Adrenal gland (tissue), 12 donors: Measurements from ENCODE around the gene SFMBT1. TPM values are rescaled to one million over a fixed set of nuclear protein-coding genes. Genes with fewer than 3 reads are reported as not detected.

Experiments used
- DNase-seq, 7 donors: peaks; one replicate each; pipeline ENCODE4 v3.0.0-alpha.2; 2019 to 2020
- H3K27ac ChIP-seq, 5 donors: fragments of 200-600 bp; sonication (generic) in 4 of 5; 1 replicate in 3 of 5; 2 replicates in 2 of 5; pipeline versions ENCODE4 v1.5.1 to v1.8.0; 2016 to 2020; ENCODE audit warnings: mild to moderate bottlenecking in 1 of 5
- H3K27me3 ChIP-seq: fragments of 200-600 bp; 2 replicates; pipeline ENCODE4 v1.8.0; 2021
- H3K36me3 ChIP-seq, 2 donors: fragments of 200-600 bp; replicated peaks in 1 of 2; 1 replicate in 1 of 2; 2 replicates in 1 of 2; pipeline versions ENCODE4 v1.5.1 to v1.8.0; 2018 to 2022
- H3K4me1 ChIP-seq, 2 donors: fragments of 200-600 bp; replicated peaks in 1 of 2; 1 replicate in 1 of 2; 2 replicates in 1 of 2; pipeline versions ENCODE4 v1.5.1 to v1.8.0; 2018 to 2021
- H3K4me3 ChIP-seq, 4 donors: fragments of 200-600 bp; sonication (generic) in 3 of 4; one replicate each; pipeline ENCODE4 v1.5.1; 2016 to 2018
- H3K9me3 ChIP-seq, 3 donors: fragments of 200-600 bp; sonication (generic) in 1 of 3; replicated peaks in 1 of 3; 1 replicate in 2 of 3; 2 replicates in 1 of 3; pipeline versions ENCODE4 v1.5.1 to v1.8.0; 2016 to 2021
- POLR2A ChIP-seq, 2 donors: fragments of 450-650 bp; IDR thresholded peaks; one replicate each; pipeline ENCODE4 v1.6.1; 2017; ENCODE audit warnings: antibody characterized with exemption in 2 of 2, mild to moderate bottlenecking in 2 of 2, moderate library complexity in 1 of 2
- WGBS, 4 donors: extraction: QIAGEN DNeasy Blood & Tissue Kit in 2 of 4; methylation state at CpG; one replicate each; pipeline versions ENCODE4 v1.1.5 to v1.1.7; 2013 to 2017; 5-methylcytosine and 5-hydroxymethylcytosine counted together
- intact Hi-C, 2 donors: fragments of 100-400 bp; cut with DNase I; formaldehyde crosslinking; loops; one replicate each; pipeline versions ENCODE4 v1.14.1 to v1.15.0; 2022 to 2023
- polyA plus RNA-seq, 3 donors: library from polyadenylated mRNA; stranded (reverse); fragments of 200-250 nt in 2 of 3; fragments of 350-450 nt in 1 of 3; fragmentation: Illumina TruSeq in 1 of 3; extraction: RNeasy Lipid Tissue Mini Kit (QIAGEN cat#74804) in 1 of 3; gene quantifications; one replicate each; pipeline ENCODE4 v1.2.3, GENCODE V29; 2013 to 2014
- total RNA-seq, 9 donors: library from RNA; depleted of rRNA in 4 of 9; stranded (reverse); fragments of >200 nt in 4 of 9; fragments of 120-200 nt in 1 of 9; fragmentation: NEBNext Ultra II Directional in 1 of 9; extraction: Animal tissue kit (Norgen Biotek cat#: 25700) in 1 of 9; gene quantifications; one replicate each; pipeline versions ENCODE4 v1.1.0 to v1.2.4, GENCODE V29; 2013 to 2023
- TF ChIP-seq, protein P1 (sequence below), 6 experiments: fragments of 450-650 bp in 4 of 6; fragments of 200-600 bp in 2 of 6; sonication (generic) in 1 of 6; IDR thresholded peaks; 1 replicate in 5 of 6; 2 replicates in 1 of 6; pipeline versions ENCODE4 v1.5.1 to v1.8.0; 2016 to 2021; ENCODE audit warnings: antibody characterized with exemption in 6 of 6, mild to moderate bottlenecking in 2 of 6, moderate library complexity in 1 of 6
- donor health status: healthy with polysubstance abuse.
- donor health status: Bipolar disorder and iron deficiency.
- donor health status: DM: yes; HTN: yes; CAD: no.
- donor health status: DM: no; HTN: no; CAD: no.
- donor health status: DM: no; HTN: no; CAD: no.
- donor health status: DM: yes; HTN: yes; CAD: no.

Gene SFMBT1
- total and polyA plus RNA-seq, 12 donors: 2.1 to 14.8 (median 8.3) TPM

DNA sequence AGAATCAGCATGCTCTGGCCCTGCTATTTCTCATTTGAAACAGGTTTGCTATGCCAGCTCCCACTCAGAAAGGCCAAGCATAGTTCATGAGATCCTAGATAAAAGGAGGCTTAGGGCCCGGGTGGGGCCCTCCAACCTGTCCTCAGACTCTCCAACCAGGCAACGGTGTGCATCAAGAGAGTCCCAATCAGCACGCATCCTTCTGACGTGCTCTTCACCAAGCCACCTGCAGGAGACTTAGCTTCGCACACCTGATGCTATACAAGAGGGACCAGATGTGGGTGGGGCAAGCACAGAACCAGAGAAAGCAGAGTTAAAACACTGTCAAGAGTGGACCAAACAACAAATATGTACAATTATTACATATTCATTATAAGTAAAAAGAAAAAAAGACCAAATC lies 165.8 kb downstream of the SFMBT1 start:
- DNase-seq: no peak
- intact Hi-C loops: no loop called here
- no peak overlapping the region for H3K4me3 ChIP-seq
- H3K36me3 ChIP-seq: no peaks in the 10 kb centered on the region
- peaks cover 3 to 6% of the 10 kb centered on the region in 2 donors for H3K4me1 ChIP-seq
- no peaks in the 10 kb centered on the region for H3K27me3 ChIP-seq
- no peak for TF ChIP-seq POLR2A (IDR thresholded peaks at IDR 0.05)
- TF ChIP-seq, protein P1, sequence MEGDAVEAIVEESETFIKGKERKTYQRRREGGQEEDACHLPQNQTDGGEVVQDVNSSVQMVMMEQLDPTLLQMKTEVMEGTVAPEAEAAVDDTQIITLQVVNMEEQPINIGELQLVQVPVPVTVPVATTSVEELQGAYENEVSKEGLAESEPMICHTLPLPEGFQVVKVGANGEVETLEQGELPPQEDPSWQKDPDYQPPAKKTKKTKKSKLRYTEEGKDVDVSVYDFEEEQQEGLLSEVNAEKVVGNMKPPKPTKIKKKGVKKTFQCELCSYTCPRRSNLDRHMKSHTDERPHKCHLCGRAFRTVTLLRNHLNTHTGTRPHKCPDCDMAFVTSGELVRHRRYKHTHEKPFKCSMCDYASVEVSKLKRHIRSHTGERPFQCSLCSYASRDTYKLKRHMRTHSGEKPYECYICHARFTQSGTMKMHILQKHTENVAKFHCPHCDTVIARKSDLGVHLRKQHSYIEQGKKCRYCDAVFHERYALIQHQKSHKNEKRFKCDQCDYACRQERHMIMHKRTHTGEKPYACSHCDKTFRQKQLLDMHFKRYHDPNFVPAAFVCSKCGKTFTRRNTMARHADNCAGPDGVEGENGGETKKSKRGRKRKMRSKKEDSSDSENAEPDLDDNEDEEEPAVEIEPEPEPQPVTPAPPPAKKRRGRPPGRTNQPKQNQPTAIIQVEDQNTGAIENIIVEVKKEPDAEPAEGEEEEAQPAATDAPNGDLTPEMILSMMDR (IDR thresholded peaks at IDR 0.05): no peak
- WGBS, 4 donors: 92 to 97% (median 94%) methylated on average over 5 of the region's 5 CpGs
- no peak overlapping the region for H3K27ac ChIP-seq
- H3K9me3 ChIP-seq: no peaks in the 10 kb centered on the region

DNA sequence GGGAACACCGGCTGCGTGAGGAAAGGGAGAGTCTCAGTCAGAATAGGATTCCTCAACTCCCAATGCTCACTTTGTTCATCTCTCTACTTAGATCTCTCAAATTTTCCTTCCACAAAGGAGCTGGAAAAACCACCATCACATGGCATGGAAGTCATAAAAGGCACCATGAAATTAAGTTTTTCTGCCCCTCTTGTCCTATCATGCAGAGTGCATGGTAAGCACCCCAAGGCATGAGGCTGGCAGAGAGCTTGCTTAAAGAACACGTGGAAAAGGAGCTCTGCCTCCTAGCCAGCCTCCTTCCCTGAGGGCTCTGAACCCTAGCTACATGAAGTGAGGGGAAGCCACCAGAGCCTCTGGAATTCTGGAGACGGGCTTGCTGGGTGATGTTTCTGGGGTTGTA lies 166.3 kb downstream of the SFMBT1 start:
- Histone ChIP-seq H3K4me1 (peaks cover 5 to 9% of the 10 kb centered on the region in 2 donors), H3K27me3 (no peaks in the 10 kb centered on the region), H3K36me3 (no peaks in the 10 kb centered on the region), H3K27ac (no peak overlapping the region), H3K4me3 (no peak overlapping the region), H3K9me3 (no peaks in the 10 kb centered on the region)
- WGBS, 4 donors: 91 to 100% (median 94%) methylated on average over 3 to 4 of the region's 4 CpGs
- intact Hi-C loops: no loop called here
- no peak for DNase-seq
- no peak for TF ChIP-seq POLR2A (IDR thresholded peaks at IDR 0.05)
- TF ChIP-seq, protein P1 (IDR thresholded peaks at IDR 0.05): no peak

DNA sequence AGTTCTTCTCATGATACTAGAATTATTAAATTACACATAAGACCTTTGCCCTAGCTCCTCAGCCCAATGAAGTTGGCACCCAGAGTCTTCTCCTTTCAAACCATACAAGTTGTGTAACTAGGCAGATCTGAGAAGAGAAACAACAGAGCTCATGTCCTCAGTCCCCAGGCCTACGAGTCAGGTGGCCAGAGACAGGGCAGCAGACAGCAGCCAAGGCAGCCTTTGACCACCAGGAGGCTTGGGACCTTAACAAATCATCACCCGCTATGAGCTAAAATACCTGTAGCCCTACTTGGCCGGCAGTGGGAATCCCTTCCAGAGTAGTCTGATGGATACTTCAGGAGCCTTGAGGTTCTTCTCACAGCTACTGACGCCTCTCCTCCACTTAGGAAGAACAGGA lies 166.8 kb downstream of the SFMBT1 start:
- H3K36me3 ChIP-seq: no peaks in the 10 kb centered on the region
- H3K4me3 ChIP-seq: no peak overlapping the region
- TF ChIP-seq, protein P1 (IDR thresholded peaks at IDR 0.05): no peak
- TF ChIP-seq POLR2A (IDR thresholded peaks at IDR 0.05): no peak
- H3K27me3 ChIP-seq: no peaks in the 10 kb centered on the region
- DNase-seq: no peak
- WGBS, 4 donors: 92 to 97% (median 93%) methylated on average over 4 of the region's 4 CpGs
- intact Hi-C loops: no loop called here
- H3K4me1 ChIP-seq: peaks cover 5 to 10% of the 10 kb centered on the region in 2 donors
- H3K9me3 ChIP-seq: no peaks in the 10 kb centered on the region
- H3K27ac ChIP-seq: no peak overlapping the region

DNA sequence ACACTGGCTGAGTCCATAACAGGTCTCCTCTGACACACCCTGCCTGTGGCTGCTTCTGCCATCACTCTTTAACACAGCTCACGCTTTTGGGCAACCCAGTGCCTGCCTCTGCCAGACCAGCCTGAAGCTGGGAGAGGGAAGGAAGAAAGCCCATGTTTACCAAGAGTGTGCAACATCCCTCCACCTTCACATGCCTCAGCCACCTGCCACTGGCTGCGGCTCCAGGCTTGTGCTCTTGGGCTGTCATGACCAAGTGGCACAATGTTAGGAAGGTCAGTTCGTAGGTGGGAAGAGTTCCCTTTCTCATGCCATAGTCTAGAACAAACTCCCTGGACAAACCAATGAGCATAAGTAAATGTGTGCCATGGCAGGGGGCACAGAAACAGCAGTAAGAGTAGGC lies 168.8 kb downstream of the SFMBT1 start:
- Histone ChIP-seq H3K4me1 (peaks cover 5 to 15% of the 10 kb centered on the region in 2 donors), H3K36me3 (no peaks in the 10 kb centered on the region), H3K4me3 (no peak overlapping the region), H3K27ac (no peak overlapping the region), H3K9me3 (no peaks in the 10 kb centered on the region), H3K27me3 (no peaks in the 10 kb centered on the region)
- intact Hi-C loops: no loop called here
- DNase-seq: no peak
- TF ChIP-seq, protein P1 (IDR thresholded peaks at IDR 0.05): no peak
- TF ChIP-seq POLR2A (IDR thresholded peaks at IDR 0.05): no peak
- 79 to 98% (median 94%) methylated on average over 2 to 3 of the region's 3 CpGs for WGBS, 4 donors
